ENCODE data around the gene ARHGAP8. TPM values are rescaled to one million over a fixed set of nuclear protein-coding genes. Genes with fewer than 3 reads are reported as not detected.

Gene ARHGAP8
- polyA plus RNA-seq, 2 donors = 7.2 to 11.2 TPM

DNA sequence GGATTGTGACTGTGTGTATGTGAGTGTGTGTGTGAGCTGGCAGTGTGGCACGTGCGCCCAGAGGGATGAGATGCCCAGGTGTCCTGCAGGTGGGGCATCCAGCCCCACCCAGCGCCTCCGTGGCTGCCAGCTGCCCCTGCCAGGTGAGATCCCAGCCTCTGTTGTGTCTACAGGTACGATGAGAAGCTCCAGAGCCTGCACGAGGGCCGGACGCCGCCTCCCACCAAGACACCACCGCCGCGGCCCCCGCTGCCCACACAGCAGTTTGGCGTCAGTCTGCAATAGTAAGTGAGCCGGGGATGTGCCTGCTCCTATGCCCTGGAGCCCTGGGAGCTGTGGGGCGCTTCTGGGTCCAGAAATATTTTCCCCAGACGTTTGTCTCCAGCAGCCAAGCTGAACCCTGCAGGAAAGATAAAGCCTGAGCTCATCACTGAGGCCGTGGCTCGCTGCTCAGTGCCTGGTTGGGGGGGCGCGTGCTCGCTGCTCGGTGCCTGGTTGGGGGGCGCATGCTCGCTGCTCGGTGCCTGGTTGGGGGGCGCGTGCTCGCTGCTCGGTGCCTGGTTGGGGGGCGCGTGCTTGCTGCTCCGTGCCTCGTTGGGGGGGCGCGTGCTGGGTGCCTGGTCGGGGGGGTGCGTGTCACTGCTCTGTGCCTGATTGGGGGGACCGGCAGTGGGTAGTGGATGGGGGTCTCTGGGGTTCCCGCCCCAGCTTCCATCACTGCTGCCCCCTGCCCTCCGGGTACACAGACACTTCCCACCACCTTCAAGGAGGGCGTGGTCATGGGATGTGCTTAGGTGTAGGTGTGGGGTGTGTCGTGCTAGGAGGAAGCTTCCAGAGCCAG lies 73.2 kb downstream of the ARHGAP8 start:
- WGBS, 2 donors = 87 to 91% methylated on average over 41 to 42 of the region's 43 CpGs
- peaks cover 0 to 3% of the 10 kb centered on the region in 2 donors for H3K36me3 ChIP-seq (ENCODE audit: control insufficient read depth in 2 of 2, insufficient read depth in 2 of 2, low read length in 1 of 2)
- H3K9me3 ChIP-seq (ENCODE audit: control insufficient read depth in 2 of 2, insufficient read depth in 1 of 2, low read depth in 1 of 2, low read length in 1 of 2) = no peaks in the 10 kb centered on the region
- H3K27ac ChIP-seq (ENCODE audit: low read depth in 2 of 2, low read length in 1 of 2) = no peak overlapping the region
- peaks cover 0 to 2% of the 10 kb centered on the region in 2 donors for H3K4me1 ChIP-seq (ENCODE audit: control insufficient read depth in 2 of 2, insufficient read depth in 2 of 2, low read length in 1 of 2)
- no peak overlapping the region for H3K4me3 ChIP-seq (ENCODE audit: low read depth in 1 of 2, low read length in 2 of 2)
- H3K27me3 ChIP-seq (ENCODE audit: control insufficient read depth in 1 of 2, insufficient read depth in 2 of 2, low read length in 2 of 2) = no peaks in the 10 kb centered on the region

- Histone ChIP-seq H3K4me3 (ENCODE audit: low read depth in 1 of 2, low read length in 2 of 2) (no peak overlapping the region), H3K36me3 (ENCODE audit: control insufficient read depth in 2 of 2, insufficient read depth in 2 of 2, low read length in 1 of 2) (peaks cover 0 to 2% of the 10 kb centered on the region in 2 donors), H3K4me1 (ENCODE audit: control insufficient read depth in 2 of 2, insufficient read depth in 2 of 2, low read length in 1 of 2) (no peaks in the 10 kb centered on the region), H3K27me3 (ENCODE audit: control insufficient read depth in 1 of 2, insufficient read depth in 2 of 2, low read length in 2 of 2) (no peaks in the 10 kb centered on the region), H3K9me3 (ENCODE audit: control insufficient read depth in 2 of 2, insufficient read depth in 1 of 2, low read depth in 1 of 2, low read length in 1 of 2) (no peaks in the 10 kb centered on the region), H3K27ac (ENCODE audit: low read depth in 2 of 2, low read length in 1 of 2) (no peak overlapping the region)
- WGBS, 2 donors = 89 to 91% methylated on average over 16 of the region's 16 CpGs
These were observed 75.4 kb downstream of the ARHGAP8 start for GRCh38 chr22:44827666-44828190.

- H3K4me1 ChIP-seq (ENCODE audit: control insufficient read depth in 2 of 2, insufficient read depth in 2 of 2, low read length in 1 of 2) = no peaks in the 10 kb centered on the region
- 67 to 78% methylated on average over 8 of the region's 8 CpGs for WGBS, 2 donors
These were observed 75.8 kb downstream of the ARHGAP8 start for GRCh38 chr22:44828193-44828592.

DNA sequence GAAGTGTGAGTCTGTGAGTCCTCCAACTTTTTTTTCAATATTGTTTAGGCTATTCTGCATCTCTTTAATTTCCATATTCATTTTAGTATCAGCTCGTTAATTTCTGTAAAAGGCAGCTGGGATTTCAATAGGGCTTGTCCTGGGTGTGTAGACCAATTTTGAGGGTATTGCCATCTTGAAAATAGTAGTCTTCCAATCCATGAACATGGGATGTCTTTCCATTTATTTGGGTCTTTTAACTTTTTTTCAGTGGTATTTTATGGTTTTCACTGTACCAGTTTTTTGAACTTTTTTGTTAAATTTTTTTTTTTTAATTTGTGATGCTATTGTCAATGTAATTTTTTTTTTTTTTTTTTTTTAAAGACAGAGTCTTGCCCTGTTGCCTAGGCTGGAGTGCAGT lies 79.5 kb downstream of the ARHGAP8 start:
- Histone ChIP-seq H3K27me3 (ENCODE audit: control insufficient read depth in 1 of 2, insufficient read depth in 2 of 2, low read length in 2 of 2) (no peaks in the 10 kb centered on the region), H3K36me3 (ENCODE audit: control insufficient read depth in 2 of 2, insufficient read depth in 2 of 2, low read length in 1 of 2) (no peaks in the 10 kb centered on the region), H3K4me3 (ENCODE audit: low read depth in 1 of 2, low read length in 2 of 2) (no peak overlapping the region), H3K27ac (ENCODE audit: low read depth in 2 of 2, low read length in 1 of 2) (no peak overlapping the region), H3K4me1 (ENCODE audit: control insufficient read depth in 2 of 2, insufficient read depth in 2 of 2, low read length in 1 of 2) (no peaks in the 10 kb centered on the region), H3K9me3 (ENCODE audit: control insufficient read depth in 2 of 2, insufficient read depth in 1 of 2, low read depth in 1 of 2, low read length in 1 of 2) (peaks cover 0 to 3% of the 10 kb centered on the region in 2 donors)
- 80 to 83% methylated on average over 1 of the region's 1 CpG for WGBS, 2 donors

More at GRCh38 chr22:44828193-44828592, 75.8 kb downstream of the ARHGAP8 start:
- Histone ChIP-seq H3K36me3 (ENCODE audit: control insufficient read depth in 2 of 2, insufficient read depth in 2 of 2, low read length in 1 of 2) (no peaks in the 10 kb centered on the region), H3K27me3 (ENCODE audit: control insufficient read depth in 1 of 2, insufficient read depth in 2 of 2, low read length in 2 of 2) (no peaks in the 10 kb centered on the region), H3K4me3 (ENCODE audit: low read depth in 1 of 2, low read length in 2 of 2) (no peak overlapping the region), H3K27ac (ENCODE audit: low read depth in 2 of 2, low read length in 1 of 2) (no peak overlapping the region), H3K9me3 (ENCODE audit: control insufficient read depth in 2 of 2, insufficient read depth in 1 of 2, low read depth in 1 of 2, low read length in 1 of 2) (no peaks in the 10 kb centered on the region)

DNA sequence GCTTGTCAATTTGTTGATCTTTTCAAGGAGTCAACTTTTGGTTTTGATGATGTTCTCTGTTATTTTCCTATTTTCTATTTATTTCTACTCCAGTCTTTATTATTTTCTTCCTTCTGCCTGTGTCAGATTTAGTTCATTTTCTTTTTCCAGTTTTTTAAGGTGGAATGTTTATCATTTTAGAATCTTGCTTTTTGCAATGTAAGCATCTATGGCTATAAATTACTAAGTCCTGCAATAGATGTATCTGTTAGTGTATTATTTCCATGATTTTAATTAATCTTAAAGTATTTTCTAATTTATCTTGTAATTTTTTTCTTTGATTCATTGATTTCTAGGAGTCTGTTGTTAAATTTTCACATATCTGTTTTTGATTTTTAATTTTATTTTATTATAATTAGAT lies 81.7 kb downstream of the ARHGAP8 start:
- Histone ChIP-seq H3K36me3 (ENCODE audit: control insufficient read depth in 2 of 2, insufficient read depth in 2 of 2, low read length in 1 of 2) (no peaks in the 10 kb centered on the region), H3K27me3 (ENCODE audit: control insufficient read depth in 1 of 2, insufficient read depth in 2 of 2, low read length in 2 of 2) (no peaks in the 10 kb centered on the region), H3K9me3 (ENCODE audit: control insufficient read depth in 2 of 2, insufficient read depth in 1 of 2, low read depth in 1 of 2, low read length in 1 of 2) (peaks cover 0 to 3% of the 10 kb centered on the region in 2 donors), H3K4me3 (ENCODE audit: low read depth in 1 of 2, low read length in 2 of 2) (no peak overlapping the region), H3K4me1 (ENCODE audit: control insufficient read depth in 2 of 2, insufficient read depth in 2 of 2, low read length in 1 of 2) (no peaks in the 10 kb centered on the region), H3K27ac (ENCODE audit: low read depth in 2 of 2, low read length in 1 of 2) (no peak overlapping the region)

- peaks cover 0 to 3% of the 10 kb centered on the region in 2 donors for H3K9me3 ChIP-seq (ENCODE audit: control insufficient read depth in 2 of 2, insufficient read depth in 1 of 2, low read depth in 1 of 2, low read length in 1 of 2)
- no peak overlapping the region for H3K27ac ChIP-seq (ENCODE audit: low read depth in 2 of 2, low read length in 1 of 2)
- H3K4me3 ChIP-seq (ENCODE audit: low read depth in 1 of 2, low read length in 2 of 2) = no peak overlapping the region
- peaks cover 0 to 2% of the 10 kb centered on the region in 2 donors for H3K36me3 ChIP-seq (ENCODE audit: control insufficient read depth in 2 of 2, insufficient read depth in 2 of 2, low read length in 1 of 2)
- WGBS, 2 donors = 78 to 82% methylated on average over 15 of the region's 15 CpGs
- H3K4me1 ChIP-seq (ENCODE audit: control insufficient read depth in 2 of 2, insufficient read depth in 2 of 2, low read length in 1 of 2) = no peaks in the 10 kb centered on the region
- no peaks in the 10 kb centered on the region for H3K27me3 ChIP-seq (ENCODE audit: control insufficient read depth in 1 of 2, insufficient read depth in 2 of 2, low read length in 2 of 2)
These were observed 85.1 kb downstream of the ARHGAP8 start for GRCh38 chr22:44837481-44837880.

- H3K9me3 ChIP-seq (ENCODE audit: control insufficient read depth in 2 of 2, insufficient read depth in 1 of 2, low read depth in 1 of 2, low read length in 1 of 2) = peaks cover 0 to 3% of the 10 kb centered on the region in 2 donors
- no peak overlapping the region for H3K27ac ChIP-seq (ENCODE audit: low read depth in 2 of 2, low read length in 1 of 2)
- H3K36me3 ChIP-seq (ENCODE audit: control insufficient read depth in 2 of 2, insufficient read depth in 2 of 2, low read length in 1 of 2) = peaks cover 0 to 2% of the 10 kb centered on the region in 2 donors
- no peaks in the 10 kb centered on the region for H3K4me1 ChIP-seq (ENCODE audit: control insufficient read depth in 2 of 2, insufficient read depth in 2 of 2, low read length in 1 of 2)
- H3K27me3 ChIP-seq (ENCODE audit: control insufficient read depth in 1 of 2, insufficient read depth in 2 of 2, low read length in 2 of 2) = no peaks in the 10 kb centered on the region
- 78 to 80% methylated on average over 16 of the region's 16 CpGs for WGBS, 2 donors
- H3K4me3 ChIP-seq (ENCODE audit: low read depth in 1 of 2, low read length in 2 of 2) = no peak overlapping the region
These were observed 86.1 kb downstream of the ARHGAP8 start for GRCh38 chr22:44838316-44839016.

DNA sequence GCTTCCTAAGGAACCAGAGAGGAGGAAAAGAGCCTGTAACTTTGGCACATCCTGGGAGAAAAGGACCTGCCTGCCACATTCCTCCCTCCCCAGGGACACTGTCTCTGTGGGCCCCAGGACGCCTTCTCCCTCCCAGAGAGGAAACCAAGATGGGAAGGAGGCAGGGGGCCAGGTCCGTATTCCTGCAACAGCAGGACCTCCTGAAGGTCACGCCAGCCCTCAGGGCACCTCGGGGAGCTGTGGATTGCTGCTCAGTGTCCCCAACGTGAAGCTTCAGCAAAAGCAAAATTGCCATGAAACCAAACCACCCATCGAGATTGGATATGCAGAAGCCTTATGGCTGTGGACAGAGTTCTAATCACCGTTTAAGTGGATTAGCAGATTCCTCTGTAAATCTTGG lies 86.7 kb downstream of the ARHGAP8 start:
- Histone ChIP-seq H3K4me1 (ENCODE audit: control insufficient read depth in 2 of 2, insufficient read depth in 2 of 2, low read length in 1 of 2) (no peaks in the 10 kb centered on the region), H3K36me3 (ENCODE audit: control insufficient read depth in 2 of 2, insufficient read depth in 2 of 2, low read length in 1 of 2) (peaks cover 0 to 2% of the 10 kb centered on the region in 2 donors), H3K9me3 (ENCODE audit: control insufficient read depth in 2 of 2, insufficient read depth in 1 of 2, low read depth in 1 of 2, low read length in 1 of 2) (peaks cover 0 to 3% of the 10 kb centered on the region in 2 donors), H3K4me3 (ENCODE audit: low read depth in 1 of 2, low read length in 2 of 2) (no peak overlapping the region), H3K27ac (ENCODE audit: low read depth in 2 of 2, low read length in 1 of 2) (no peak overlapping the region), H3K27me3 (ENCODE audit: control insufficient read depth in 1 of 2, insufficient read depth in 2 of 2, low read length in 2 of 2) (no peaks in the 10 kb centered on the region)
- 83 to 85% methylated on average over 7 of the region's 7 CpGs for WGBS, 2 donors

GRCh38 chr22:44839721-44840120 lies 87.3 kb downstream of the ARHGAP8 start:
- H3K4me1 ChIP-seq (ENCODE audit: control insufficient read depth in 2 of 2, insufficient read depth in 2 of 2, low read length in 1 of 2) = no peaks in the 10 kb centered on the region
- H3K4me3 ChIP-seq (ENCODE audit: low read depth in 1 of 2, low read length in 2 of 2) = no peak overlapping the region
- peaks cover 0 to 2% of the 10 kb centered on the region in 2 donors for H3K36me3 ChIP-seq (ENCODE audit: control insufficient read depth in 2 of 2, insufficient read depth in 2 of 2, low read length in 1 of 2)
- no peaks in the 10 kb centered on the region for H3K27me3 ChIP-seq (ENCODE audit: control insufficient read depth in 1 of 2, insufficient read depth in 2 of 2, low read length in 2 of 2)
- peaks cover 0 to 3% of the 10 kb centered on the region in 2 donors for H3K9me3 ChIP-seq (ENCODE audit: control insufficient read depth in 2 of 2, insufficient read depth in 1 of 2, low read depth in 1 of 2, low read length in 1 of 2)
- WGBS, 2 donors = 85 to 90% methylated on average over 13 of the region's 13 CpGs
- no peak overlapping the region for H3K27ac ChIP-seq (ENCODE audit: low read depth in 2 of 2, low read length in 1 of 2)
